Measurements from ENCODE around the gene DHDH. TPM values are rescaled to one million over a fixed set of nuclear protein-coding genes. Genes with fewer than 3 reads are reported as not detected.
A peak's percentile ranks its signal among the peaks of the same experiment; 100 is the strongest.

DHDH gene
- total RNA-seq, 1 donor from 2014 or later: 0.32 TPM

DNA sequence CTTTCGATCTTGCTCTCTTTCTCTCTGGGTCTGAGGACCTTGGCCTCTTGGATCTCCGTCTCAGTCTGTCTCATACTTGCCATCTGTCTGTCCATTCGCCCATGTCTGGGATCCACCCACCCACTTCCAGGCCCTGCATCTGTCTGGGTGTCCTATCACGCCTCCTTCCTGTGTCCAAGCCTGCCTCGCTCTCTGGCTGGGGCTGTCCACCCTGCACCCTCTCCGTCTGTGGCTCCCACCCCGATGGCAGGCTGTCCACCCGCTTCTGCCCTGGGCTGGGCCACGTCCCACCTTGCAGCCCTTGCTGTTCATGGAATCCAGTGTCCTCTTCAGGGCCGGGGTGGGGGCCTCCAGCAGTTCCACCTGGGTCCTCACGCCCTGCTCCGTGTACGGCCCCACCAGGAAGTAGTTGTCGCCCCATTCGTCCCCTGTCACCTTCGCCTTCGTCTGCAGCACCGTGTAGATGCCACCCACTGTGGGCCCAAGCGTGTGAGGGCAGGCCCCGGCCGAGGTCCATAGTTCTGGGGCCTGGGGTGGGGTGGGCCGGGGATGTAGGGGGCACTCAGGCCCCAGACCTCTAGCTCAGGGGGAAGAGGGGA lies 57.6 kb downstream of the DHDH start:
- DNase-seq (ENCODE audit: low read depth): peak; percentile 74

DNA sequence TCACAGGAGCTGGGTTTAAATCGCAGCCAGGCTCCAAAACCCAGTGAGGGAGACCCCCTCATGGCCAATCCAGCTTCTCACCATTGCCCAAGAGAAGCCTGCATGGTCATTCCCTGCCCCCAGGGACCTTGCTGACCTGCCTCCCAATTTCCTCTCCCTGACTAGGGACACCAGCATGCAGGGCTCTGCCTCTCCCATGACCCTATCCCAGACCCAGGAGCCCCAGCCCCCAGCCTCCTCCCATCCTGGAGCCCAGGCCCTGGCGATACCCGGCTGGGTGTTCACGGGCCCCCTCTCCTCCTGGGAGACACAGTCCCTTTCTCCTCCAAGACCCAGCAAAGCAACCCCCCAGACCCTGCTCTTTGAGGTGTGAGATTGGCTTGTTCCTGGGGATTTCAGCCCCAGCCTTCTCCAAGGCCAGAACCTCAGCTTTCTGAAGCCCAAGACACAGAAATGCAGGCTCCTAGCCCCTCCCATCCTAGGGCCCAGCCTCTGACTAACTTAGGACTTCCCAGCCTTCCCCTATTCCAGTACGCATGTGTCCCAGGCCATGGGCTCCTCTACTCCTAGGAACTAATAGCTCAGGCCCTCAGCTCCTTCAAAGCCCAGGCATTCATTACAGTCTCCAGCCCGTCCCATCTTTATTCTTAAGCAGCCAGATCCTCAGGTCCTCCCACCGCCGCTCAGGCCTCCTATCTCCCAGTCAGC lies 58.5 kb downstream of the DHDH start:
- peak; percentile 92 for DNase-seq (ENCODE audit: low read depth)

DNA sequence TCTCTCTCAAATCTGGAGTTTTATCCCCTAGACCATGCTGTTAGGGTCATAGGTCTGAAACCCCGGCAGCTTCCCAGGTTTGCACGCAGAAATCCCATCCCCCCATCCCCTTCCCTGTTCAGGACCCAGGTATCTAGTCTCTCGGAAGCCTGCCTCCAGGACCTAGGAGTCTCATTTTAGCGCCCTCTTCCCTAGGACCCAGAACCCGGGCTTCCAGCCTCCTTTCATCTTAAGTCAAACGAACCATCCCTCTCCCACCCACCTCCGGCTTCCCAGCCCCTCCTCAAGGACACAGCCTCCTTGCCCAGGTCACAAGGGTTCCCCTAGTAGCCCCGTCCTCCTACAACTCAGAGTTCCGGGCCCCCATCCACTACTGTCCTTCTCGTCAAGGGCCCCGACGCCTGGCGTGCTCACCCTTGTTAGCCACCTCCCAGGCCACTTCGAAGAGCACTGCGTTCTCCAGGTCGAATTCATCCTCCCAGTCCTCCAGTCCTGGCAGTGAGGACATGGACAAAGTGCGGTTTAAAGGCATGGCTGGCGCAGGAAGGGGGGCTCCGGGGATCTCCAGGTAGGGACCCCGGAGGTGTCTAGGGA lies 59.2 kb downstream of the DHDH start:
- DNase-seq (ENCODE audit: low read depth): no peak

DNA sequence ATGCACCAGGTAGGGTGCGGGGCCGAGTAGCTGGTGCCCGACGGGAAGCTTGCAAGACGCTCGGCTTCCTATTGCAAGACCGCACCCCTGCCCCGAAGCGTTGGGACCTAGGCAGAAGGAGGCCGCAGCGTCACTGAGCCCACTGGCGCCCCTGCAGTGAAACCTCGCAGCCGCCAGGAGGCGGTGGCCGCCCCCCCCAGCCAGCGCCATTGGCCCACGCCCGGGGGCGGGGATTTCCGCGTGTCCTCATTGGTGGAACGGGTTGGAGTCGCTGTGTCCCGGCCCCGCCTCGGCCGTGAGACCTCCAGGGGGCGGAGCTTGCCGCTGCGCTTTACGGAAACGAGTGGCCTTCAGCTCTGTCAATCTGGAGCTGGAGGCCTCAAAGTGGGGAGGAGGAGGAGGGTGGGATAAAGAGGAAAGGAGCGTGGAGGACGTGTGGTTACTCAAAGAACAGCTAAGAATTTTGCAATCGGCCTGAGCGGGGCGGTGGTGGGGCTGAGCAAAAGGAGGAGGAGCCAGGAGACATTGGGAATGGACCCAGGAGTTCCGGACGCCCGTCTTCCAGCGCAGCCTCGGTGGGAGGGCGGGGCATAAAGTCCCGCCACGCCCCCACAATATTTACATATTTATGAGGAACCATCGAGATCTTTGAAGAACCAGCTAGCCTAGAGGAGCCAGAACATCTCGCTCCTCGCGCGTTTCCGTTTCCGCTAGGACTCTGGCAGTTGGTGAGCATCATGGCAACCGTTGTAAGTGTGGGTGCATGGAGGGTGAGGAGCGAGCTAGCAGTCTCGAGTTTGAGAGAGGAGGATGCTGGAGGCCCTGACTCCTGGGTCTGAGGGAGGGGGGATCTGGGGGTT lies 59.9 kb downstream of the DHDH start, which contains the start of the genes GYS1 and RUVBL2:
GYS1 (minus strand) TSS at position 135 of the 860 bp plus-strand sequence. CDS start 197 bp downstream, outside the sequence.
RUVBL2 (plus strand) TSS at position 713 of the 860 bp plus-strand sequence; CDS start at position 738, 25 bp downstream.
- peak; percentile 100 for DNase-seq (ENCODE audit: low read depth)

DNA sequence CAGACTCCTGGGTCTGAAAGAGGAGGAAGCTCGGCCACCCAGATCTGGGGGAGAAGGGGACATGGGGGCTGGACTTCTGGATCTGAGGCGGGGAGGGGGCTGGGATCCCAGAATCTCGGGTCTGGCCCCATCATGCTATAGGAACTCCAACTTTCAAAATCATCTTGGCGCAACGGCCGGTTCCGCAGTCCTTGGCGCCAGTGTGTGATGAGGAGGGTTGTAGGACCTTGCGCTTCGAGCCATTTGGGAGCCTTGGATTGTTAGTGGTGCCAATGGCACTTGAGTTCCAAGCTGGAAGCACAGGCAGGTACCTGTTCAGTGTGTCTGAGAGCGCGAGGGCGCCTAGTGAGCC lies 60.5 kb downstream of the DHDH start:
- DNase-seq (ENCODE audit: low read depth): no peak

Other genes starting within 250 kb of the DHDH start
- gene FUT2, start 237.7 kb upstream of the DHDH start, total RNA-seq: not detected in 2 replicates
- gene MAMSTR, start 214.0 kb upstream of the DHDH start, total RNA-seq: 8.7 and 16.2 TPM in 2 replicates
- gene RASIP1, start 193.1 kb upstream of the DHDH start, total RNA-seq: 0.05 TPM in 2 replicates
- 0.08 TPM in 1 of 2 replicates, not detected in the other for gene IZUMO1, start 186.8 kb upstream of the DHDH start, total RNA-seq
- gene FUT1, start 181.1 kb upstream of the DHDH start, total RNA-seq: 0.03 and 0.05 TPM in 2 replicates
- not detected in 2 replicates for gene FGF21, start 178.2 kb upstream of the DHDH start, total RNA-seq
- 29.7 and 34.1 TPM in 2 replicates for gene BCAT2, start 122.7 kb upstream of the DHDH start, total RNA-seq
- gene HSD17B14, start 97.2 kb upstream of the DHDH start, total RNA-seq: 0.59 TPM in 1 of 2 replicates, not detected in the other
- gene PLEKHA4, start 65.1 kb upstream of the DHDH start, total RNA-seq: 25.5 and 29.5 TPM in 2 replicates
- gene PPP1R15A, start 61.3 kb upstream of the DHDH start, total RNA-seq: 62.2 and 81.7 TPM in 2 replicates
- gene TULP2, start 35.0 kb upstream of the DHDH start, total RNA-seq: not detected in 2 replicates
- gene NUCB1, start 33.4 kb upstream of the DHDH start, total RNA-seq: 178 and 199 TPM in 2 replicates
- gene BAX, start 21.2 kb downstream of the DHDH start, total RNA-seq: 59.7 and 78.0 TPM in 2 replicates
- gene FTL, start 31.6 kb downstream of the DHDH start, total RNA-seq: 1,692 and 1,792 TPM in 2 replicates
- gene GYS1, start 59.6 kb downstream of the DHDH start, total RNA-seq: 358 and 408 TPM in 2 replicates
- gene RUVBL2, start 60.2 kb downstream of the DHDH start, total RNA-seq: 94.7 and 106 TPM in 2 replicates
- not detected in 2 replicates for gene LHB, start 83.4 kb downstream of the DHDH start, total RNA-seq
- not detected in 2 replicates for gene CGB3, start 90.6 kb downstream of the DHDH start, total RNA-seq
- gene CGB2, start 98.2 kb downstream of the DHDH start, total RNA-seq: not detected in 2 replicates
- not detected in 2 replicates for gene CGB1, start 103.2 kb downstream of the DHDH start, total RNA-seq
- not detected in 2 replicates for gene CGB5, start 110.1 kb downstream of the DHDH start, total RNA-seq
- not detected in 2 replicates for gene CGB8, start 115.4 kb downstream of the DHDH start, total RNA-seq
- gene CGB7, start 124.0 kb downstream of the DHDH start, total RNA-seq: 0.29 TPM in 1 of 2 replicates, not detected in the other
- not detected in 2 replicates for gene NTF4, start 131.1 kb downstream of the DHDH start, total RNA-seq
- 0.21 and 1.3 TPM in 2 replicates for gene KCNA7, start 139.0 kb downstream of the DHDH start, total RNA-seq
- gene SNRNP70, start 151.8 kb downstream of the DHDH start, total RNA-seq: 312 and 331 TPM in 2 replicates
- 22.1 and 44.2 TPM in 2 replicates for gene LIN7B, start 180.7 kb downstream of the DHDH start, total RNA-seq
- not detected in 2 replicates for gene C19orf73, start 185.4 kb downstream of the DHDH start, total RNA-seq
- 10.2 and 12.5 TPM in 2 replicates for gene PPFIA3, start 185.8 kb downstream of the DHDH start, total RNA-seq
- 375 and 578 TPM in 2 replicates for gene HRC, start 221.7 kb downstream of the DHDH start, total RNA-seq
- gene TRPM4, start 224.1 kb downstream of the DHDH start, total RNA-seq: 14.3 and 18.6 TPM in 2 replicates

Measured in myocyte (in vitro differentiated cells).